Thyroid gland (tissue), 4 donors: ENCODE results near the gene VASP.

Experiments
- CTCF ChIP-seq, 6 experiments: fragments of 200-600 bp in 3 of 6; fragments of 450-650 bp in 3 of 6; sonication (generic) in 3 of 6; IDR thresholded peaks; one replicate each; pipeline ENCODE4 v1.5.1; 2016 to 2019; ENCODE audit warnings: antibody characterized with exemption in 6 of 6, mild to moderate bottlenecking in 2 of 6, inconsistent platforms in 1 of 6, moderate library complexity in 1 of 6
- POLR2A ChIP-seq, 2 donors: fragments of 450-650 bp; IDR thresholded peaks; one replicate each; pipeline ENCODE4 v1.6.1; 2017; ENCODE audit warnings: antibody characterized with exemption in 2 of 2, mild to moderate bottlenecking in 2 of 2, moderate library complexity in 1 of 2

- TF ChIP-seq POLR2A (IDR thresholded peaks at IDR 0.05) (no peak), CTCF (IDR thresholded peaks at IDR 0.05) (no peak)
Observed at GRCh38 chr19:45509692-45510015, 2.4 kb downstream of the VASP start.
